Stimulated activated CD8-positive, alpha-beta memory T cell treated with anti-CD3 and anti-CD28 coated beads, Interleukin-7, amount 100 ng/mL, for 48 hours (primary cell): ENCODE measurements around the gene CRABP1.

ENCODE experiments used
- DNase-seq, 2 donors: peaks; one replicate each; pipeline ENCODE4 v3.0.0-alpha.2; 2020; ENCODE audit warnings: low read depth in 1 of 2; ENCODE audit errors: extremely low read depth in 1 of 2

CRABP1 gene

DNA sequence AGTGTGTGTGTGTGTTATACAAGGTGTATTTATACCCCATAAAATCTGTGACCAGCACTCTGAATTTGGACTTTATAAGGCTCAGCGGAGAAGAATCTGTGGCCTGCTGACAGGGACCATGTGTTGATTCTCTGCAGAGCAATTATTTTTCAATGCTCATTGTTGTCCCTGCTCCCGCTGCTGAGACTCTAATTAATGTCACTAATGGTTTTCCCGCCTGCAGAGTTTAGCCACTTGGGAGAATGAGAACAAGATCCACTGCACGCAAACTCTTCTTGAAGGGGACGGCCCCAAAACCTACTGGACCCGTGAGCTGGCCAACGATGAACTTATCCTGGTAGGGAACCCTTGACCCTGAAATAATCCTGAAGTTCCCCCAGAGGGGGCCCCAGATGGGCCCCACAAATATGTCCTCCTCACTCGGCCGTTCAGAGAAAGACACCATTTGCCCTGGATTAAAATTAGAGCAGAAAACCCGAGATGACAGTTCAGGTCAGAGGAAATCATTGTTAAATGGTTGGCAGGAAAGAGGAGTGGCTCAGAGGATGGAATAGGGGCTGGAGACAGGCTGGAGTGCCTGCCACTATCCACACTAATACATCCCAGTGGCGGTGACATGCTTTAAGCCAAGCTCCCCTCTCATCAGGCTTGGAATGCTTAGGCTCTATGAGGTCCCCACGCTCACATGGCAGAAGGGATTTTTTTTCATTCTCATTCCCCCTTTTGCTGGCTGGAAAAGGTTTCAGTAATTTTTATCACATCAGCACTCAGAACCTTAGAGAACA is 3.3 kb downstream of the CRABP1 start:
- DNase-seq, result no peak

GRCh38 chr15:78345396-78346125 is 5.4 kb downstream of the CRABP1 start:
- DNase-seq, result no peak

DNA sequence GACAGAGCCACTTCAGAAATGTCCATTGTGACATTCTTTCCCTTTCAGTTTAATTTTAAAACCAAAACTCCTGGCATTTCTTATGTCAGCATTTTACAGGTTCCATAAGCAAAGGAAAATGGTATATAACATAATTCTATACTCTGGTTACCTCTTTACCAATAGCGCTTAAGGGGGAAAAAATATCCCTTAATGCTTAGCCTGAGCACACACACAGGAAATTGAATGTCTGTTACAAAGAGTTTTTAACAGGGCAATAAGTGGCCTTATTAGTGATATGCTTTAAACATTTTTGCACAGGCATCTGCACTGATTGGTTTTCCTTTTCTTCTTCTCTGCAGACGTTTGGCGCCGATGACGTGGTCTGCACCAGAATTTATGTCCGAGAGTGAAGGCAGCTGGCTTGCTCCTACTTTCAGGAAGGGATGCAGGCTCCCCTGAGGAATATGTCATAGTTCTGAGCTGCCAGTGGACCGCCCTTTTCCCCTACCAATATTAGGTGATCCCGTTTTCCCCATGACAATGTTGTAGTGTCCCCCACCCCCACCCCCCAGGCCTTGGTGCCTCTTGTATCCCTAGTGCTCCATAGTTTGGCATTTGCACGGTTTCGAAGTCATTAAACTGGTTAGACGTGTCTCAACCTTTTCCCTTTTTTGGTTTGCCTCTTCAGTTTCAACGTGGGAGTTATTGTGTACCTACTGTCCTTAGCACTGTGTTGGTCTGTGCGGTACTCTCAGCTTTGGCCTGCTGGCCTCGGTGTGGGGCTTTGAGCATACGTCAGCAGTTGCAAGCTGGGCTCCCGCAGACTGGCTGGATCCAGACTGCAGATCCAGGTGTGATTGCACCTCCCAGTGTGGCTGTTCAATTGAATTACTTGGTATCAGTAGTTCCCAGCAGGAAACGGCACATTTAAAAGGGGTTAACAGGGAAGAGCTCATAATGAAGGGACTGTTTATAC is 7.7 kb downstream of the CRABP1 start:
- no peak for DNase-seq

DNA sequence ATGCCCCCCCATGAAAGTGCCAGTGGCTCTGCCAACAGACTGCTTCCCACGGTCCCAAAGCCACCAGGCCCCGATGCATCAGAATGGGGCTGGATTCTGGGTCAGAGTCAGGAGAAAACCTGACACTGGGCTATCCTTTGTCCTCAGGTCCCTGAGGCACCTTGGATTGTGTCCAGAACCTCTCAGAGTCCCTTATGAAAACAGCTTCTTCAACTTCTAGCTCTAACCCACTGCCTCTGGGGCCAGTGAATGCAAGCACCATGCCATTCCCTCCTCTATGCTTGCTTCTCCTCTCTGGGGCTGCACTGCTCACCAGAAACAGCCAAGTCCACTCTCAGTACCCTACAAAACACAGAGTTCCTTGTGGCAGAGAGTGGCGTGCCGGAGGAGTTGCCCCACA is 9.9 kb downstream of the CRABP1 start:
- DNase-seq, result no peak

DNA sequence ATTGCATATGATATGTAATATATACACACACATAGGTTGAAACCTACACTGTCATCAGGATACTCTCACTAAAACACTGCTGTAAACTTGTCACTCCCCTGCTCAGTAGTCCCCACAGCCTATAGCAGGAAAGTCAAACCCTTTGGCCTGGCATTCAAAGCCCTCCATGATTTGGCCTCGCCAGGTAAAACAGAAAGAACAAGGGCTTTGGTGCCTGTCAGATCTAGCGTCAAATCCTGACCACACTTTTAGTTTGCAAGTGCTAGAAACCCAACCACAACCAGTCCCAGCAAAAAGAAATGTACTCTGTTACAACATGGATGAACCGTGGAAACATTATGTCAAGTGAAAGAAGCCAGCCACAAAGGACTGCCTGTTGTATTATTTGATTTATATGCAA is 11.4 kb downstream of the CRABP1 start:
- no peak for DNase-seq

- DNase-seq, result no peak
Observed at GRCh38 chr15:78353093-78353492, 12.9 kb downstream of the CRABP1 start.

DNA sequence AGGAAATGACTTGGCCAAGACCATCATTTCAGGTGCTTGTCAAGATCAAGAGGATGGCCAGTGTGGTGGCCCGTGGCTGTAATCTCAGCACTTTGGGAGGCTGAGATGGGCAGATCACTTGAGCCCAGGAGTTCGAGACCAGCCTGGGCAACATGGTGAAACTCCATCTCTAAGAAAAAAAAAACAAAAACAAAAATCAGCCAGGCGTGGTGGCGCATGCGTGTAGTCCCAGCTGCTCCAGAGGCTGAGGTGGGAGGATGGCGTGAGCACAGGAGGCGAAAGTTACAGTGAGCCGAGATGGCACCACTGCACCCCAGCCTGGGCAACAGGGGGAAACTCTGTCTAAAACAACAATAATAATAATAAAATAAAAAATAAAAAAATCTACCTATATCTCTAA is 15.0 kb downstream of the CRABP1 start:
- no peak for DNase-seq

DNA sequence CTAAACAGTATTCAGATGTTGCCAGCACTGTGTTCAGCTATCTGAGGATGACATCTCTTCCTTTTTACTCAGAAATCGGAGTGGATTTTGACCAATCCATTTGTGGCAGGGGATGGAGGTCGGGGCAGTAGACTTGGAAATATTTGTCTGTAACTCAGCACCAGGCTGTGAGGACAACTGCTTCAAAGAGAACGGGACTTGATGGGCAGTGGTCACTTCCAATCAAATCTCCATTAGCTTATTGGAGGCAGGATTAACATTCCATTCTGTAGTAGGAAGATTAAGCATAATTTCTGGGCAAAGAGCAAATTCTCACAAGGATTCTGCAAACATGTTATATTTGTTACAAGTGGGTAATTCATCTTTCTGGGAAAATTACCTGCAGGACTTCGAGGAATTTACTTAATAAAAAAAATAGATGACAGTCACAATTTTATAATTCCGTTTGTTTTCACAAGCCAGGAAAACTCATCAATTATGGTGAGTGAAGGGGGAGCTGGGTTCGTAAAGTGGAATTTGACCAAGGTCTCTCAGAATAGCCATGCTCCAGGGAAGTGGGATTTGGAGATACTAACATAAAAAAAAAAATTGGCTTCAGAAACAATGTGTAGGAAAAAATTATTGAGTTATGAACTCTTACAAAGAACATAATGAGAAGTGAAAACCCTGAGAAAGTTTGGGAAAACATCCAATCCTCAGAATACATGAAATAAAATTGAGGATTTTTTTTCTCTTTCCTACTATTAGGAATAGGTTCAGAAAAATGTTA is 18.1 kb downstream of the CRABP1 start:
- no peak for DNase-seq

GRCh38 chr15:78359041-78359808 is 19.1 kb downstream of the CRABP1 start:
- no peak for DNase-seq

DNA sequence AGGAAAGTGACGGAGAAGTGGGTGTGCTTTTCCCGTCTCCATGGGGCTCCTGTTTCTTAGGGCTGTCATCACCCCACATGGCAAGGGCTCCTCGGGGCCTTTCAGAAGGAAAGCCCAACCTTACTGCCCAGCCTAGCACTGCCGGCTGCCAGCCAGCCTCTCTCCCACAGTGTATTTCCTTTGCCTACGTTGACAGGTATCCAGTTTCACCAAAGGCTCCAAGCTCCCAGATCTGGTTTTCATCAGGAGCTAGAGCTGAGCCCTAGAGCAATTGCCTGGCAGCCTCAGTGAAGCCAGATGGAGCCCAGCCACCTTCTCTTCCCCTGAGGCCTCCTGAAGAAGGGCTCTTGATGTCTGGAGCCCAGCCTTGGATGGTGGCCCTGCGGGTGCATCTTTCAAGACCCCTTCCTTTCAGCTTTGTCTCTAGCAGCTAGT is 20.2 kb downstream of the CRABP1 start:
- no peak for DNase-seq

- no peak for DNase-seq
Observed at GRCh38 chr15:78360958-78361718, 21.0 kb downstream of the CRABP1 start.

DNA sequence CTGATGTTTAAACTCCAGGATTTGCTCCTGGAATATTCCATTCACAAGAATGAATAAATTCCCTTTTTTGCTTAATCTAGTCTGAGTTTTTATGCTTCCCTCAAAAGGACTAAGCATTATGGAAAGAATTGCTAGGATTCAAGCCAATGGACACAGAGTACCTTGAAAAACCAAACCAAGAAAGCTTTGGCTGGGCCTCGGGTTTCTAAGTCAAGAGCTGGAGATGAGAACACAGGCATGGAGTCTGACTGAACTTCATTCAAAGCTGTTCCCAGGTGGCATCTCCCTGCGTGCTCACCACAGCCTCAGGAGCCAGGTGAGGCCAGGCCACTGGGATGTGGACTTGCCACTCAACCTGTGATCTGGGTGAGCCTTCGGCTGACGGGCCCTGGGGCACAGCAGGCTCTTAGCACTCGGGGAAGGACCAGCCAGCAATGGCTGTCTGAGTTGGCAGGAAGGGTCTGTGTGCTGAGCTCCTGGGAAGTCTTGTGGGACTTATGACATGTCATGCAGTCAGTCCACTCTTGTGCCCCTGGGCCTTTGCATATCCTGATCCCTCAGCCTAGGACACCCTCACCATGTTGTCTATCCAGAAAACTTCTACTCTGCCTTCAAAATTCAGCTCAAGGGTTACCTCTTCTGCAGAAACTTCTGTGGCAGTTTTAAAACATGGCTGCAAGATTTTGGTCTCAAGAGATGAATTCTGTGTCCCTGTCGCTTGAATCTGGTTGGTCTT is 21.8 kb downstream of the CRABP1 start:
- no peak for DNase-seq

GRCh38 chr15:78362716-78363380 is 22.7 kb downstream of the CRABP1 start:
- DNase-seq, result no peak

- no peak for DNase-seq
Observed at GRCh38 chr15:78363381-78363734, 23.2 kb downstream of the CRABP1 start.

DNA sequence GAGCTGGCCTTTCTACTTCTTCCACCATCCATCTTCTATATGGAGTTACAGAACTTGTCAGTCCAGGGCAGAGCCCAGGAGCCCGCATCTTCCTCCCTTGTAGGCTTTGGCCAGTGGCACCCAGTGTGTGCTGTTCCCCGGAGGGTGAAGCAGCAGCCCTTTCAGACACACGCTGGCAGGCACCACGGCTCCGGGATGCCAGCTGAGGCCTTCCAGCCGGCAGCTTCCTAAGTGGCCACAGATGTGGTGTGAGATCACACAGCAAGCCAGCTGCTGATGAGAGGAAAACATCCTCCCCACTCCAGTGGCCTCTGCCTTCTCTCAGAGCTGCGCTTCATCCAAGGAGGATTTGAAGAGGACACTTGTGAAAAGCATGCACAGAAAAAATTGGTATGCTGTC is 24.1 kb downstream of the CRABP1 start:
- DNase-seq, result no peak

DNA sequence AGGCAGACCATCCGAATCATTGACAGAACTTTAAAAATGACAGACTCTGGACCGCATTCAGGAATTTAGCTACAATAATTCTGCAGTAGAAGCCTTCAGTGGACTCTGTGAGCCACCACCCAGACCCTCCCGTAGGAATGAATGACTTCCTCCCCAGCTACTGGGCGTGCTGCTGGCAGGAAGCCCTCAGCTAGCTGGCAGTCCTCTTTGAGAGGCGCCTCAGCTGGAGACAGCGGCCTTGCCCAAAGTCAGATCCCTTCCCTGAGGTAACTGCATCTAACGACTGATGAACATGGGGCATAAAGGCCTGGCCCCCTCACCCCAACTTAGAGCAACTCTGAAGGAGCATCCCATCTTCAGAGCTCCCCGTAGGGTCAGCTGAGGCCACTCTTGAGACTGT is 25.8 kb downstream of the CRABP1 start:
- DNase-seq, result no peak

DNA sequence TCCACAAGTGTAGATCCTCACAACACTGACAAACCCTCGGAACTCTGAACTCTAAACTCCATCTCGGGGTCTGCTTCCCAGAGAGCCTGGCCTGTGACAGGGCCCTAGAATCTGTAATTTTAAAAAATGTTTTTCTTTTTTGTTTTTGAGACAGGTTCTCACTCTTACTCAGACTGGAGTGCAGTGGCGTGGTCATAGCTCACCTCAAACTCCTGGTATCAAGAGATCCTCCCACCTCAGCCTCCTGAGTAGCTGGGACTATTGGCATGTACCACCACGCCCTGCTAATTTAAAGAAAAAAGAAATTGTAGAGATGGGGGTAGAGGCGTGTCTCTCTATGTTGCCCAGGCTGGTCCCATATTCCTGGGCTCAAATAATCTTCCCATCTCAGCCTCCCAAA is 26.2 kb downstream of the CRABP1 start:
- DNase-seq, result no peak

GRCh38 chr15:78368651-78369050 is 28.5 kb downstream of the CRABP1 start:
- no peak for DNase-seq
